Measurements from ENCODE around the gene NETO2. TPM values are rescaled to one million over a fixed set of nuclear protein-coding genes. Genes with fewer than 3 reads are reported as not detected.

Gene NETO2
- polyA plus RNA-seq, 1 donor from 2014 or later, result 101 TPM

DNA sequence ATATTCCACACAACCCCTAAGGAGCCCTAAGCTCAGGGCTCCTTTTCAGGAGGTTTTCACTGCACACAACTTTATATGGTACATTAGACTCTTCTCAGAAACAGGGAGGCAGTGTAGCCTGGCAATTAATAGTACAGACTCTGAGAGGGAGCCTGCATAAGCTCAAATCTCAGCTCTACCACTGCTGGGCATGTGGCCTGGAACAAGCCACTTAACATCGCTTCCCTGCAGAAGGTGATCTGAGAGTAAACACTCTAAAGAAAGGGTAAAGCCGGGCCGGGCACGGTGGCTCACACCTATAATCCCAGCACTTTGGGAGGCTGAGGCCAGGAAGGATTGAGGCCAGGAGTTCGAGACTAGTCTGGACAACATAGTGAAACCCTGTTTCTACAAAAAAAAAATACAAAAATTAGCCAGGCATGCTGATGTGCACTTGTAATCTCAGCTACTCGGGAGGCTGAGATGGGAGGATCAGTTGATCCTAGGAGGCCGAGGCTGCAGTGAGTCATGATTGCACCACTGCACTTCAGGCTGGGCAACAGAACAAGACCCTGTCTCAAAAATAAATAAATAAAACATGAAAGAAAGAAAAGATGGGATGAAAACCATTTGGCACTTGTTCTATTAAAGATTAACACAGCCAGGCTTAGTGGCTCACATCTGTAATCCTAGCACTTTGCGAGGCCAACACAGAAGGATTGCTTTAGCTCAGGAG lies 99.6 kb downstream of the NETO2 start:
- TF ChIP-seq RAD21 (conservative IDR thresholded peaks at IDR 0.05) (no peak), MXI1 (conservative IDR thresholded peaks at IDR 0.05; ENCODE audit: poor library complexity, severe bottlenecking) (no peak), SMC3 (conservative IDR thresholded peaks at IDR 0.05; ENCODE audit: poor library complexity) (no peak), TAF1 (IDR thresholded peaks at IDR 0.05; ENCODE audit: low read depth) (no peak), EP300 (conservative IDR thresholded peaks at IDR 0.05; ENCODE audit: poor library complexity, severe bottlenecking) (no peak), POLR2AphosphoS5 (IDR thresholded peaks at IDR 0.05) (no peak), EZH2 (IDR thresholded peaks at IDR 0.05; ENCODE audit: borderline replicate concordance, insufficient read depth, low read length, poor library complexity, severe bottlenecking) (no peak)
- TF ChIP-seq, protein P1, sequence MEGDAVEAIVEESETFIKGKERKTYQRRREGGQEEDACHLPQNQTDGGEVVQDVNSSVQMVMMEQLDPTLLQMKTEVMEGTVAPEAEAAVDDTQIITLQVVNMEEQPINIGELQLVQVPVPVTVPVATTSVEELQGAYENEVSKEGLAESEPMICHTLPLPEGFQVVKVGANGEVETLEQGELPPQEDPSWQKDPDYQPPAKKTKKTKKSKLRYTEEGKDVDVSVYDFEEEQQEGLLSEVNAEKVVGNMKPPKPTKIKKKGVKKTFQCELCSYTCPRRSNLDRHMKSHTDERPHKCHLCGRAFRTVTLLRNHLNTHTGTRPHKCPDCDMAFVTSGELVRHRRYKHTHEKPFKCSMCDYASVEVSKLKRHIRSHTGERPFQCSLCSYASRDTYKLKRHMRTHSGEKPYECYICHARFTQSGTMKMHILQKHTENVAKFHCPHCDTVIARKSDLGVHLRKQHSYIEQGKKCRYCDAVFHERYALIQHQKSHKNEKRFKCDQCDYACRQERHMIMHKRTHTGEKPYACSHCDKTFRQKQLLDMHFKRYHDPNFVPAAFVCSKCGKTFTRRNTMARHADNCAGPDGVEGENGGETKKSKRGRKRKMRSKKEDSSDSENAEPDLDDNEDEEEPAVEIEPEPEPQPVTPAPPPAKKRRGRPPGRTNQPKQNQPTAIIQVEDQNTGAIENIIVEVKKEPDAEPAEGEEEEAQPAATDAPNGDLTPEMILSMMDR (IDR thresholded peaks at IDR 0.05; ENCODE audit: poor library complexity, severe bottlenecking), result no peak
- TF ChIP-seq, protein P2, sequence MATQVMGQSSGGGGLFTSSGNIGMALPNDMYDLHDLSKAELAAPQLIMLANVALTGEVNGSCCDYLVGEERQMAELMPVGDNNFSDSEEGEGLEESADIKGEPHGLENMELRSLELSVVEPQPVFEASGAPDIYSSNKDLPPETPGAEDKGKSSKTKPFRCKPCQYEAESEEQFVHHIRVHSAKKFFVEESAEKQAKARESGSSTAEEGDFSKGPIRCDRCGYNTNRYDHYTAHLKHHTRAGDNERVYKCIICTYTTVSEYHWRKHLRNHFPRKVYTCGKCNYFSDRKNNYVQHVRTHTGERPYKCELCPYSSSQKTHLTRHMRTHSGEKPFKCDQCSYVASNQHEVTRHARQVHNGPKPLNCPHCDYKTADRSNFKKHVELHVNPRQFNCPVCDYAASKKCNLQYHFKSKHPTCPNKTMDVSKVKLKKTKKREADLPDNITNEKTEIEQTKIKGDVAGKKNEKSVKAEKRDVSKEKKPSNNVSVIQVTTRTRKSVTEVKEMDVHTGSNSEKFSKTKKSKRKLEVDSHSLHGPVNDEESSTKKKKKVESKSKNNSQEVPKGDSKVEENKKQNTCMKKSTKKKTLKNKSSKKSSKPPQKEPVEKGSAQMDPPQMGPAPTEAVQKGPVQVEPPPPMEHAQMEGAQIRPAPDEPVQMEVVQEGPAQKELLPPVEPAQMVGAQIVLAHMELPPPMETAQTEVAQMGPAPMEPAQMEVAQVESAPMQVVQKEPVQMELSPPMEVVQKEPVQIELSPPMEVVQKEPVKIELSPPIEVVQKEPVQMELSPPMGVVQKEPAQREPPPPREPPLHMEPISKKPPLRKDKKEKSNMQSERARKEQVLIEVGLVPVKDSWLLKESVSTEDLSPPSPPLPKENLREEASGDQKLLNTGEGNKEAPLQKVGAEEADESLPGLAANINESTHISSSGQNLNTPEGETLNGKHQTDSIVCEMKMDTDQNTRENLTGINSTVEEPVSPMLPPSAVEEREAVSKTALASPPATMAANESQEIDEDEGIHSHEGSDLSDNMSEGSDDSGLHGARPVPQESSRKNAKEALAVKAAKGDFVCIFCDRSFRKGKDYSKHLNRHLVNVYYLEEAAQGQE (IDR thresholded peaks at IDR 0.05; ENCODE audit: borderline replicate concordance), result no peak
- Histone ChIP-seq H3K4me2 (ENCODE audit: low read length) (no peak overlapping the region), H3K4me3 (ENCODE audit: low read length) (no peak overlapping the region), H3K36me3 (ENCODE audit: insufficient read depth, low read length) (no peaks in the 10 kb centered on the region), H3K9ac (ENCODE audit: low read length) (no peak overlapping the region), H4K20me1 (ENCODE audit: insufficient read depth) (no peaks in the 10 kb centered on the region), H3K9me3 (ENCODE audit: low read length) (no peaks in the 10 kb centered on the region), H3K27ac (ENCODE audit: low read length) (no peak overlapping the region), H3K79me2 (replicated peaks; ENCODE audit: insufficient read depth, low read length) (no peaks in the 10 kb centered on the region), H3K9me2 (ENCODE audit: insufficient read depth, low read length) (no peaks in the 10 kb centered on the region), H2AFZ (ENCODE audit: low read depth, low read length) (no peak overlapping the region), H3K27me3 (ENCODE audit: insufficient read depth, low read depth, low read length) (no peaks in the 10 kb centered on the region), H3F3A (ENCODE audit: insufficient read depth, low read length, poor library complexity, severe bottlenecking) (no peaks in the 10 kb centered on the region)

DNA sequence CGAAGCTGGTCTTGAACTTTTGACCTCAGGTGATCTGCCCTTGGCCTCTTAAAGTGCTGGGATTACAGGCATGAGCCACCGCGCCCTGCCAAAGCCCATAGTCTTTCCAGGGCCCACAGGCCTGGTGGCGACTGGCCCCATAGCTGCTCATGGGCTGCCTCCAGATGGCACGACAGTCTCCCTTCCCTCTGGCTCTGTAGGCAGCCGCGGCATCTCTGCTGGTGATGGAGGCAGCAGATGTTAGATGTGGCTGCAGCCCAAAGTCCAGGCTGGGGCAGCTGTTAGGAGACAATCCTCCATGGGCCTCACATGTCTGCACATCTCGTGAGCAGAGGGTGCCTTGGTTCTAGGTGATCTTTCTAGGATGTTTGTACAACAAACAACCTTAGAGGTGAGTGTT lies 100.5 kb downstream of the NETO2 start:
- Histone ChIP-seq H4K20me1 (ENCODE audit: insufficient read depth) (no peaks in the 10 kb centered on the region), H3K27ac (ENCODE audit: low read length) (no peak overlapping the region), H3F3A (ENCODE audit: insufficient read depth, low read length, poor library complexity, severe bottlenecking) (no peaks in the 10 kb centered on the region), H2AFZ (ENCODE audit: low read depth, low read length) (no peak overlapping the region), H3K27me3 (ENCODE audit: insufficient read depth, low read depth, low read length) (no peaks in the 10 kb centered on the region), H3K4me3 (ENCODE audit: low read length) (no peak overlapping the region), H3K9me3 (ENCODE audit: low read length) (no peaks in the 10 kb centered on the region), H3K4me2 (ENCODE audit: low read length) (no peak overlapping the region), H3K9me2 (ENCODE audit: insufficient read depth, low read length) (no peaks in the 10 kb centered on the region), H3K9ac (ENCODE audit: low read length) (no peak overlapping the region), H3K79me2 (replicated peaks; ENCODE audit: insufficient read depth, low read length) (no peaks in the 10 kb centered on the region), H3K36me3 (ENCODE audit: insufficient read depth, low read length) (no peaks in the 10 kb centered on the region)
- TF ChIP-seq TAF1 (IDR thresholded peaks at IDR 0.05; ENCODE audit: low read depth) (no peak), MXI1 (conservative IDR thresholded peaks at IDR 0.05; ENCODE audit: poor library complexity, severe bottlenecking) (no peak), EZH2 (IDR thresholded peaks at IDR 0.05; ENCODE audit: borderline replicate concordance, insufficient read depth, low read length, poor library complexity, severe bottlenecking) (no peak), RAD21 (conservative IDR thresholded peaks at IDR 0.05) (no peak)
- TF ChIP-seq, protein P2 (IDR thresholded peaks at IDR 0.05; ENCODE audit: borderline replicate concordance), result no peak

Measured in neural cell (in vitro differentiated cells).